DND-41 (cell line): ENCODE measurements around the gene FAM3B.

ENCODE experiments used
- ATAC-seq: fragments of 200-7000 bp; cut with Tn5 transposase; 3 replicates; pipeline ENCODE4 v1.9.1; 2021; ENCODE audit warnings: low read depth; ENCODE audit not compliant: insufficient read depth
- DNase-seq: peaks from one replicate; pipeline ENCODE4 v3.0.0-alpha.2; 2020
- H2AFZ ChIP-seq: 2 replicates; pipeline ENCODE4 v1.6.0; 2012; ENCODE audit warnings: low read depth, low read length
- H3K27ac ChIP-seq: 2 replicates; pipeline ENCODE4 v1.5.1; 2012; ENCODE audit warnings: low read length, inconsistent platforms
- H3K27me3 ChIP-seq: fragments of 200-600 bp; sonication (generic); 2 replicates; pipeline ENCODE4 v1.6.0; 2012; ENCODE audit warnings: low read length, mild to moderate bottlenecking, inconsistent platforms; ENCODE audit not compliant: insufficient read depth, poor library complexity
- H3K36me3 ChIP-seq: 2 replicates; pipeline ENCODE4 v1.5.1; 2012; ENCODE audit warnings: low read length, inconsistent platforms; ENCODE audit not compliant: insufficient read depth
- H3K4me1 ChIP-seq: 2 replicates; pipeline ENCODE4 v1.5.1; 2012; ENCODE audit warnings: mild to moderate bottlenecking, low read length; ENCODE audit not compliant: insufficient read depth
- H3K4me2 ChIP-seq: 2 replicates; pipeline ENCODE4 v1.6.0; 2012; ENCODE audit warnings: mild to moderate bottlenecking, moderate library complexity, low read length, inconsistent platforms; ENCODE audit not compliant: insufficient read depth
- H3K4me3 ChIP-seq, 2 experiments: fragments of 200-600 bp in 1 of 2; shearing (Covaris generic) in 1 of 2; 2 replicates each; pipeline ENCODE4 v1.5.1; 2012 to 2016; ENCODE audit warnings: inconsistent platforms in 2 of 2, low read length in 2 of 2, mild to moderate bottlenecking in 2 of 2, low read depth in 1 of 2, moderate library complexity in 1 of 2
- H3K79me2 ChIP-seq: 2 replicates; pipeline ENCODE4 v1.6.0; 2012; ENCODE audit warnings: low read length, inconsistent platforms; ENCODE audit not compliant: insufficient read depth
- H3K9ac ChIP-seq: 2 replicates; pipeline ENCODE4 v1.6.0; 2012; ENCODE audit warnings: low read depth, mild to moderate bottlenecking, inconsistent platforms, low read length, moderate library complexity
- H3K9me3 ChIP-seq: 2 replicates; pipeline ENCODE4 v1.5.1; 2012; ENCODE audit warnings: low read length, moderate library complexity, mild to moderate bottlenecking, inconsistent platforms; ENCODE audit not compliant: insufficient read depth, severe bottlenecking
- H4K20me1 ChIP-seq: 2 replicates; pipeline ENCODE4 v1.6.0; 2012; ENCODE audit warnings: low read length; ENCODE audit not compliant: insufficient read depth
- CTCF ChIP-seq: IDR thresholded peaks from 2 replicates; pipeline ENCODE4 v1.5.1; 2012; ENCODE audit warnings: borderline replicate concordance, low read length, moderate library complexity, mild to moderate bottlenecking; ENCODE audit not compliant: poor library complexity, severe bottlenecking; ENCODE audit errors: extremely low read depth
- EZH2 ChIP-seq: IDR thresholded peaks from 3 replicates; pipeline ENCODE4 v1.6.1; 2012; ENCODE audit warnings: borderline replicate concordance, low read depth, mild to moderate bottlenecking, moderate library complexity, low read length, inconsistent platforms; ENCODE audit not compliant: severe bottlenecking

The FAM3B gene

GRCh38 chr21:41322496-41323382, 6.1 kb downstream of the FAM3B start:
- no peak for TF ChIP-seq CTCF
- no peak for TF ChIP-seq EZH2
- Histone ChIP-seq H3K36me3 (no peaks in the 10 kb centered on the region), H3K27me3 (no peaks in the 10 kb centered on the region), H3K9me3 (peaks cover 4% of the 10 kb centered on the region), H3K4me3 (no peak overlapping the region), H3K27ac (no peak overlapping the region), H3K4me2 (no peak overlapping the region), H4K20me1 (no peaks in the 10 kb centered on the region), H3K9ac (no peak overlapping the region), H3K4me1 (peaks cover 26% of the 10 kb centered on the region), H3K79me2 (no peaks in the 10 kb centered on the region), H2AFZ (no peak overlapping the region)
- ATAC-seq (no peak), DNase-seq (no peak)

GRCh38 chr21:41325138-41325912, 8.7 kb downstream of the FAM3B start:
- Histone ChIP-seq H2AFZ (no peak overlapping the region), H3K4me2 (no peak overlapping the region), H3K9me3 (peaks cover 4% of the 10 kb centered on the region), H3K27me3 (no peaks in the 10 kb centered on the region), H3K36me3 (no peaks in the 10 kb centered on the region), H3K79me2 (no peaks in the 10 kb centered on the region), H3K4me1 (peaks cover 26% of the 10 kb centered on the region), H3K9ac (no peak overlapping the region), H3K27ac (no peak overlapping the region), H4K20me1 (no peaks in the 10 kb centered on the region), H3K4me3 (no peak overlapping the region)
- DNase-seq (no peak), ATAC-seq (no peak)
- TF ChIP-seq EZH2, result no peak
- TF ChIP-seq CTCF, result no peak

GRCh38 chr21:41326414-41327080, 9.9 kb downstream of the FAM3B start:
- Histone ChIP-seq H3K27me3 (no peaks in the 10 kb centered on the region), H3K4me1 (peaks cover 16% of the 10 kb centered on the region), H3K9ac (no peak overlapping the region), H3K9me3 (peaks cover 3% of the 10 kb centered on the region), H2AFZ (no peak overlapping the region), H3K36me3 (no peaks in the 10 kb centered on the region), H3K4me2 (no peak overlapping the region), H3K79me2 (no peaks in the 10 kb centered on the region), H4K20me1 (no peaks in the 10 kb centered on the region), H3K4me3 (no peak overlapping the region), H3K27ac (no peak overlapping the region)
- ATAC-seq, result no peak
- TF ChIP-seq EZH2 (no peak), CTCF (no peak)
- no peak for DNase-seq
